GM12878 (cell line): ENCODE results near the gene DNAI2. TPM values are rescaled to one million over a fixed set of nuclear protein-coding genes. Genes with fewer than 3 reads are reported as not detected.

Experiments
- ATAC-seq: fragments of 200-7000 bp; cut with Tn5 transposase; 3 replicates; pipeline ENCODE4 v1.9.1; 2020; ENCODE audit warnings: mild to moderate bottlenecking, moderate library complexity
- BruUV-seq: library from RNA; stranded (reverse); fragments of 400-500 nt; replicated peaks from 2 replicates; lab custom pipeline; 2021; lab: Mats Ljungman, UMichigan
- CTCF ChIA-PET: fragments of 300-600 bp; sonication (Branson Sonifier 250); formaldehyde crosslinking; extraction: SDS; loops from one replicate; lab custom pipeline; 2021; ENCODE audit warnings: inconsistent platforms; lab: Yijun Ruan, JAX
- POLR2A ChIA-PET: fragments of 350-600 bp; formaldehyde crosslinking; extraction: SDS; loops from one replicate; lab custom pipeline; 2021; ENCODE audit warnings: inconsistent platforms; lab: Charles Lee
- RAD21 ChIA-PET: fragments of 300-600 bp; sonication (Branson Sonifier 250); formaldehyde crosslinking; loops from one replicate; lab custom pipeline; 2023; ENCODE audit warnings: antibody characterized with exemption; ENCODE audit not compliant: unreplicated experiment; lab: Charles Lee
- SMC1A ChIA-PET: fragments of 300-600 bp; sonication (Branson Sonifier 250); formaldehyde crosslinking; loops from one replicate; lab custom pipeline; 2023; ENCODE audit not compliant: unreplicated experiment, uncharacterized antibody; lab: Charles Lee
- DNase-seq: peaks from one replicate; pipeline ENCODE4 v3.0.0-alpha.2; 2011; ENCODE audit warnings: low read depth, low spot score
- FAIRE-seq: peaks from 3 replicates; lab custom pipeline; 2011; peaks lifted over from hg19 to GRCh38; lab: Jason Lieb, UNC
- H2AFZ ChIP-seq: 2 replicates; pipeline ENCODE4 v1.6.0; 2011; ENCODE audit warnings: low read depth, low read length, control low read depth; ENCODE audit not compliant: control insufficient read depth
- H3K27ac ChIP-seq: 2 replicates; pipeline ENCODE4 v1.5.1; 2011; ENCODE audit warnings: control low read depth; ENCODE audit not compliant: control insufficient read depth, insufficient read depth
- H3K27me3 ChIP-seq, 2 experiments: replicated peaks in 1 of 2; 2 replicates each; pipeline versions ENCODE4 v1.6.0 to v1.6.1; 2011; ENCODE audit warnings: low read length in 1 of 2; ENCODE audit not compliant: control insufficient read depth in 2 of 2, insufficient read depth in 2 of 2
- H3K36me3 ChIP-seq, 2 experiments: 2 replicates each; pipeline ENCODE4 v1.5.1; 2011; ENCODE audit warnings: low read length in 1 of 2; ENCODE audit not compliant: control insufficient read depth in 2 of 2, insufficient read depth in 2 of 2
- H3K4me1 ChIP-seq: 2 replicates; pipeline ENCODE4 v1.6.1; 2011; ENCODE audit warnings: mild to moderate bottlenecking, low read length, moderate library complexity, mixed read lengths; ENCODE audit not compliant: control insufficient read depth, insufficient read depth
- H3K4me2 ChIP-seq: 2 replicates; pipeline ENCODE4 v1.6.0; 2011; ENCODE audit warnings: control low read depth; ENCODE audit not compliant: control insufficient read depth, insufficient read depth
- H3K4me3 ChIP-seq: fragments of 200-600 bp; sonication (generic); 2 replicates; pipeline ENCODE4 v1.5.1; 2016
- H3K79me2 ChIP-seq: 2 replicates; pipeline ENCODE4 v1.6.0; 2011; ENCODE audit warnings: low read length; ENCODE audit not compliant: control insufficient read depth, insufficient read depth
- H3K9ac ChIP-seq: 2 replicates; pipeline ENCODE4 v1.8.0; 2011; ENCODE audit warnings: low read length, control low read depth, mixed read lengths; ENCODE audit not compliant: control insufficient read depth, insufficient read depth
- H3K9me3 ChIP-seq: replicated peaks from 3 replicates; pipeline ENCODE4 v1.5.1; 2011; ENCODE audit warnings: mild to moderate bottlenecking, low read length; ENCODE audit not compliant: control insufficient read depth, insufficient read depth
- H4K20me1 ChIP-seq: 2 replicates; pipeline ENCODE4 v1.6.0; 2011; ENCODE audit not compliant: control insufficient read depth, insufficient read depth
- BACH1 ChIP-seq: fragments of 450-650 bp; IDR thresholded peaks from 2 replicates; pipeline ENCODE4 v1.6.1; 2017; ENCODE audit warnings: mild to moderate bottlenecking, borderline replicate concordance
- BCL3 ChIP-seq: IDR thresholded peaks from 2 replicates; pipeline ENCODE4 v1.6.1; 2011; ENCODE audit warnings: borderline replicate concordance, low read depth, mild to moderate bottlenecking, moderate library complexity, low read length; ENCODE audit not compliant: insufficient read depth, poor library complexity, severe bottlenecking
- ELK1 ChIP-seq: IDR thresholded peaks from 2 replicates; pipeline ENCODE4 v1.6.1; 2012; ENCODE audit warnings: low read depth, low read length, improper control_type of control experiment
- ETV6 ChIP-seq, 2 experiments: fragments of 450-650 bp in 1 of 2; IDR thresholded peaks in 1 of 2; conservative IDR thresholded peaks in 1 of 2; 2 replicates each; pipeline ENCODE4 v1.6.1; 2014; ENCODE audit warnings: antibody characterized with exemption in 1 of 2, borderline replicate concordance in 1 of 2, low read depth in 1 of 2, mild to moderate bottlenecking in 1 of 2, moderate library complexity in 1 of 2
- HDGF ChIP-seq: fragments of 450-650 bp; IDR thresholded peaks from 2 replicates; pipeline ENCODE4 v1.6.1; 2016; ENCODE audit warnings: antibody characterized with exemption
- MYC ChIP-seq: IDR thresholded peaks from 2 replicates; pipeline ENCODE4 v1.6.1; 2011; ENCODE audit warnings: mild to moderate bottlenecking, low read length, moderate library complexity, inconsistent platforms; ENCODE audit not compliant: insufficient read depth, insufficient replicate concordance, insufficient read length, severe bottlenecking
- NR2C2 ChIP-seq: IDR thresholded peaks from 2 replicates; pipeline ENCODE4 v1.6.1; 2011; ENCODE audit warnings: borderline replicate concordance, low read depth; ENCODE audit not compliant: control insufficient read depth, insufficient read length
- RAD51 ChIP-seq: fragments of 450-650 bp; IDR thresholded peaks from 2 replicates; pipeline ENCODE4 v1.6.1; 2016; ENCODE audit warnings: moderate library complexity, mild to moderate bottlenecking, inconsistent platforms
- RELB ChIP-seq: fragments of 450-650 bp; IDR thresholded peaks from 2 replicates; pipeline ENCODE4 v1.6.1; 2017; ENCODE audit warnings: low read depth, mild to moderate bottlenecking, moderate library complexity
- ZNF24 ChIP-seq: fragments of 450-650 bp; IDR thresholded peaks from 2 replicates; pipeline ENCODE4 v1.6.1; 2017; ENCODE audit warnings: antibody characterized with exemption, mild to moderate bottlenecking
- ZZZ3 ChIP-seq: IDR thresholded peaks from 2 replicates; pipeline ENCODE4 v1.6.1; 2011; ENCODE audit warnings: low read depth; ENCODE audit not compliant: control insufficient read depth, insufficient read length
- WGBS: methylation state at CpG from one replicate; pipeline ENCODE4 v1.1.6; 2016; ENCODE audit warnings: low lambda C conversion rate; ENCODE audit not compliant: insufficient replicate concordance, insufficient coverage; ENCODE audit errors: missing lambda C conversion rate; 5-methylcytosine and 5-hydroxymethylcytosine counted together
- in situ Hi-C: fragments of 300-500 bp; cut with MboI; formaldehyde crosslinking; loops from 9 replicates; pipeline ENCODE4 v1.14.3; 2018; ENCODE audit warnings: mixed read lengths
- intact Hi-C: fragments of 100-400 bp; cut with micrococcal nuclease; formaldehyde crosslinking; loops from one replicate; pipeline ENCODE4 v1.14.2; 2022; ENCODE audit not compliant: unreplicated experiment
- polyA plus RNA-seq, 11 experiments: library from polyadenylated mRNA; depleted of rRNA in 4 of 11; unstranded in 6 of 11; stranded (reverse) in 5 of 11; fragments of >200 nt; fragmentation: Nextera tagmentation in 4 of 11; fragmentation: Illumina TruSeq in 1 of 11; extraction: Ambion mirVana in 4 of 11; extraction: Trizol in 1 of 11; gene quantifications; 1 replicate in 1 of 11; 2 replicates in 10 of 11; pipeline versions ENCODE4 v1.2.1 to v1.2.3, GENCODE V29; 2011 to 2016; ENCODE audit warnings: inconsistent platforms in 2 of 11, missing spikeins in 2 of 11, low read depth in 1 of 11
- total RNA-seq, 4 experiments: library from RNA; depleted of rRNA in 3 of 4; stranded (reverse); fragments of >200 nt in 3 of 4; fragmentation: Illumina TruSeq in 1 of 4; extraction: Trizol in 1 of 4; gene quantifications; 2 replicates each; pipeline versions ENCODE4 v1.2.1 to v1.2.3, GENCODE V29; 2013 to 2021

Gene DNAI2
- total and polyA plus RNA-seq, 10 of the 15 experiments (the other 5 are each of a cell fraction or from before 2014, with no cell fraction given): 0.04 to 1.8 (median 0.13) TPM

- H3K27ac ChIP-seq: no peak overlapping the region
- ChIA-PET POLR2A (interaction anchor here (0.6 kb wide), 1 partner anchor 12 kb away, joined by 3 read pairs; no protein-coding TSS in a partner anchor), CTCF (no interaction called here), SMC1A (interaction anchor here (0.7 kb wide), 1 partner anchor 540 kb away, joined by 3 read pairs; no protein-coding TSS in a partner anchor), RAD21 (no interaction called here)
- H3K4me1 ChIP-seq: no peaks in the 10 kb centered on the region
- H4K20me1 ChIP-seq: no peaks in the 10 kb centered on the region
- intact Hi-C loops (no loop called here), in situ Hi-C loops (no loop called here)
- no peak overlapping the region for H3K4me2 ChIP-seq
- WGBS: 64% methylated on average over 8 of the region's 8 CpGs
- no peaks in the 10 kb centered on the region; the same call in 2 of the 3 replicates for H3K9me3 ChIP-seq
- H3K4me3 ChIP-seq: no peak overlapping the region
- TF ChIP-seq BCL3 (peak; percentile 64), BACH1 (no peak), NR2C2 (no peak), ZNF24 (no peak), ZZZ3 (no peak), RAD51 (no peak), ETV6 (conservative IDR thresholded peaks at IDR 0.05 in 1 of 2, IDR thresholded peaks at IDR 0.05 in 1 of 2; ENCODE audit: borderline replicate concordance in 1 of 2, low read depth in 1 of 2) (no peak), HDGF (0 out of 2 replicates have a peak, but pooled peaks have one; percentile 48), ELK1 (no peak), RELB (no peak), MYC (no peak)
- FAIRE-seq (no peak), DNase-seq (no peak), ATAC-seq (no peak)
- H3K9ac ChIP-seq: no peak overlapping the region
- H3K79me2 ChIP-seq: no peaks in the 10 kb centered on the region
- no TSS peak for BruUV-seq
- H2AFZ ChIP-seq: no peak overlapping the region
- H3K36me3 ChIP-seq: peaks cover 0 to 7% of the 10 kb centered on the region in 2 experiments; a peak in 2 of 4 replicates
- no peaks in the 10 kb centered on the region for H3K27me3 ChIP-seq
Measured at GRCh38 chr17:74251051-74251450, 23.0 kb upstream of the DNAI2 start.
